H9 (cell line): Measurements from ENCODE around the gene DDC. TPM values are rescaled to one million over a fixed set of nuclear protein-coding genes. Genes with fewer than 3 reads are reported as not detected.

ENCODE experiments used
- DNase-seq: peaks from one replicate; pipeline ENCODE4 v3.0.0-alpha.2; 2017
- H2AFZ ChIP-seq: one replicate; pipeline ENCODE4 v1.6.1; 2013; ENCODE audit warnings: mild to moderate bottlenecking, low read length, control low read depth, moderate library complexity
- H2AK5ac ChIP-seq: 2 replicates; pipeline ENCODE4 v1.6.1; 2013; ENCODE audit warnings: low read length, control low read depth, mixed read lengths; ENCODE audit not compliant: insufficient read length
- H2BK120ac ChIP-seq: one replicate; pipeline ENCODE4 v1.6.1; 2013; ENCODE audit warnings: low read depth, mild to moderate bottlenecking, low read length, control low read depth, inconsistent platforms; ENCODE audit not compliant: poor library complexity, severe bottlenecking
- H2BK12ac ChIP-seq: 2 replicates; pipeline ENCODE4 v1.6.1; 2013; ENCODE audit warnings: low read length, control low read depth, mixed read lengths, low read depth; ENCODE audit not compliant: insufficient read length
- H2BK15ac ChIP-seq: 2 replicates; pipeline ENCODE4 v1.6.1; 2013; ENCODE audit warnings: low read depth, low read length, control low read depth
- H2BK20ac ChIP-seq: one replicate; pipeline ENCODE4 v1.6.1; 2013; ENCODE audit warnings: low read depth, mild to moderate bottlenecking, low read length, control low read depth, inconsistent platforms; ENCODE audit not compliant: poor library complexity, severe bottlenecking
- H2BK5ac ChIP-seq: 2 replicates; pipeline ENCODE4 v1.6.1; 2013; ENCODE audit warnings: low read length, control low read depth, mixed read lengths; ENCODE audit not compliant: insufficient read length
- H3K14ac ChIP-seq: 2 replicates; pipeline ENCODE4 v1.6.1; 2013; ENCODE audit warnings: low read length, control low read depth; ENCODE audit not compliant: insufficient read depth
- H3K18ac ChIP-seq: 2 replicates; pipeline ENCODE4 v1.6.1; 2013; ENCODE audit warnings: low read depth, mild to moderate bottlenecking, mixed read lengths, low read length, control low read depth; ENCODE audit not compliant: insufficient read length
- H3K23ac ChIP-seq: 2 replicates; pipeline ENCODE4 v1.6.1; 2013; ENCODE audit warnings: low read length, control low read depth, mixed read lengths, low read depth; ENCODE audit not compliant: insufficient read length
- H3K23me2 ChIP-seq: 2 replicates; pipeline ENCODE4 v1.6.1; 2013; ENCODE audit warnings: low read depth, mild to moderate bottlenecking, mixed read lengths, low read length, control low read depth; ENCODE audit not compliant: insufficient read length, poor library complexity, severe bottlenecking
- H3K27ac ChIP-seq: 2 replicates; pipeline ENCODE4 v1.5.1; 2013; ENCODE audit warnings: low read length, control low read depth, mixed read lengths, low read depth; ENCODE audit not compliant: insufficient read length
- H3K27me3 ChIP-seq: 2 replicates; pipeline ENCODE4 v1.6.1; 2013; ENCODE audit warnings: low read length, control low read depth, inconsistent platforms; ENCODE audit not compliant: insufficient read depth
- H3K4ac ChIP-seq: 2 replicates; pipeline ENCODE4 v1.6.1; 2013; ENCODE audit warnings: low read depth, mild to moderate bottlenecking, control low read depth, inconsistent platforms, low read length, moderate library complexity
- H3K4me1 ChIP-seq: 2 replicates; pipeline ENCODE4 v1.6.1; 2013; ENCODE audit warnings: low read length, control low read depth, inconsistent platforms; ENCODE audit not compliant: insufficient read depth
- H3K4me2 ChIP-seq: 2 replicates; pipeline ENCODE4 v1.6.1; 2013; ENCODE audit warnings: low read length, control low read depth, mixed read lengths; ENCODE audit not compliant: insufficient read length, insufficient read depth
- H3K56ac ChIP-seq: 2 replicates; pipeline ENCODE4 v1.6.1; 2013; ENCODE audit warnings: low read depth, mild to moderate bottlenecking, mixed read lengths, low read length, control low read depth; ENCODE audit not compliant: insufficient read length
- H3K79me1 ChIP-seq: 2 replicates; pipeline ENCODE4 v1.6.1; 2013; ENCODE audit warnings: low read depth, mild to moderate bottlenecking, moderate library complexity, low read length, control low read depth, inconsistent platforms; ENCODE audit not compliant: insufficient read depth, poor library complexity, severe bottlenecking
- H3K79me2 ChIP-seq: 2 replicates; pipeline ENCODE4 v1.6.1; 2013; ENCODE audit warnings: low read length, control low read depth, inconsistent platforms; ENCODE audit not compliant: insufficient read depth
- H3K9ac ChIP-seq: 2 replicates; pipeline ENCODE4 v1.6.1; 2013; ENCODE audit warnings: low read length, control low read depth, mixed read lengths; ENCODE audit not compliant: insufficient read length; ENCODE audit errors: extremely low read depth
- H3K9me3 ChIP-seq: one replicate; pipeline ENCODE4 v1.6.1; 2013; ENCODE audit warnings: low read depth, low read length, inconsistent platforms; ENCODE audit not compliant: control insufficient read depth
- H3T11ph ChIP-seq: one replicate; pipeline ENCODE4 v1.6.1; 2013; ENCODE audit warnings: mild to moderate bottlenecking, low read length, control low read depth, inconsistent platforms
- H4K20me1 ChIP-seq: one replicate; pipeline ENCODE4 v1.6.1; 2013; ENCODE audit not compliant: control insufficient read depth, insufficient read length, insufficient read depth
- H4K5ac ChIP-seq: 2 replicates; pipeline ENCODE4 v1.6.1; 2013; ENCODE audit warnings: low read depth, mild to moderate bottlenecking, mixed read lengths, low read length, control low read depth; ENCODE audit not compliant: insufficient read length
- H4K8ac ChIP-seq: replicated peaks from 2 replicates; pipeline ENCODE4 v1.6.1; 2013; ENCODE audit warnings: low read length, control low read depth, mixed read lengths, low read depth; ENCODE audit not compliant: insufficient read length
- H4K91ac ChIP-seq: 2 replicates; pipeline ENCODE4 v1.6.1; 2013; ENCODE audit warnings: low read depth, mild to moderate bottlenecking, moderate library complexity, mixed read lengths, low read length, control low read depth; ENCODE audit not compliant: insufficient read length
- H3K27ac Mint-ChIP-seq, 3 experiments: 2 replicates in 2 of 3; 3 replicates in 1 of 3; pipeline ENCODE4 v1.8.0; 2020 to 2021; ENCODE audit warnings: mixed read lengths in 3 of 3, mild to moderate bottlenecking in 1 of 3, moderate library complexity in 1 of 3
- H3K27me3 Mint-ChIP-seq: 2 replicates; pipeline ENCODE4 v1.8.0; 2021; ENCODE audit warnings: low read depth, mild to moderate bottlenecking, moderate library complexity, mixed read lengths
- H3K36me3 Mint-ChIP-seq, 3 experiments: 2 replicates in 2 of 3; 3 replicates in 1 of 3; pipeline ENCODE4 v1.8.0; 2020 to 2021; ENCODE audit warnings: low read depth in 3 of 3, mixed read lengths in 3 of 3; ENCODE audit not compliant: insufficient read depth in 1 of 3
- H3K4me1 Mint-ChIP-seq, 2 experiments: 2 replicates each; pipeline ENCODE4 v1.8.0; 2020; ENCODE audit warnings: mixed read lengths in 2 of 2
- H3K4me3 Mint-ChIP-seq, 2 experiments: 2 replicates in 1 of 2; 3 replicates in 1 of 2; pipeline ENCODE4 v1.8.0; 2020 to 2021; ENCODE audit warnings: mild to moderate bottlenecking in 2 of 2, mixed read lengths in 2 of 2, moderate library complexity in 1 of 2
- H3K9me3 Mint-ChIP-seq, 2 experiments: 2 replicates in 1 of 2; 3 replicates in 1 of 2; pipeline ENCODE4 v1.8.0; 2020; ENCODE audit warnings: mild to moderate bottlenecking in 2 of 2, mixed read lengths in 2 of 2, moderate library complexity in 1 of 2
- WGBS: extraction: QIAGEN DNeasy Blood & Tissue Kit; methylation state at CpG from one replicate; pipeline ENCODE4 v1.1.7; 2013; ENCODE audit warnings: missing lambda C conversion rate, low lambda C conversion rate, mixed read lengths; ENCODE audit not compliant: insufficient read length; ENCODE audit errors: extremely low coverage; 5-methylcytosine and 5-hydroxymethylcytosine counted together
- total RNA-seq: library from RNA; stranded (reverse); gene quantifications from 2 replicates; pipeline ENCODE4 v1.2.1, GENCODE V29; 2021
- TF ChIP-seq, protein P1 (sequence below): fragments of 200-600 bp; sonication (generic); conservative IDR thresholded peaks from 3 replicates; pipeline ENCODE4 v1.8.0; 2021; ENCODE audit warnings: antibody characterized with exemption, mild to moderate bottlenecking

DDC gene
- total RNA-seq, 1 experiment from 2014 or later: not detected

DNA sequence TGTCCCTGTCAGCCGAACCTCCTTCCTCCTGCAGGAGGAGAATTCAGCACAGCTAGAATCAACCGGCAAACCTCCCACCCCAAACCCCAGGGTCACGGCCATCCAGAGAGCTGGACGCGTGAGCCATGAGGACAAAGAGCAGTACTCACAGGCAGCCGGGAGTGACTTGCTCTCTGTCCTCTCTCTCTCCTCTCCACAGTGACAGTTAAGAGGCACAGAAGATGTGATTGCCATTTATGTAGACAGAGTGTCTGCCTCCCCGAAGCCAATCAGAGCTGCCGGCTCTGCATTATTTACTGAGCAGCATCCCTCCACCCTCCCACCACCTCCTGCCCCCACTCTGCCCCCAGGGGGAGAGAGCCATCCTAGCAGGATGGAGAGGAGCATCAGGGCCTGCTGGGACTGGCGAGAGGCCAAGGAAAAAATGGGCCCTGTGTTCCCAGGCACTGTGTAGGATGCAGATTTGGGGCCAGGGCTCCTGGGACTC lies 4.3 kb downstream of the DDC start:
- H3K27me3 ChIP-seq: no peaks in the 10 kb centered on the region
- H3K23ac ChIP-seq: no peak overlapping the region
- no peak overlapping the region for H3K18ac ChIP-seq
- H2BK15ac ChIP-seq: no peak overlapping the region
- no peak overlapping the region for H3K4ac ChIP-seq
- H3K23me2 ChIP-seq: no peaks in the 10 kb centered on the region
- TF ChIP-seq, protein P1, sequence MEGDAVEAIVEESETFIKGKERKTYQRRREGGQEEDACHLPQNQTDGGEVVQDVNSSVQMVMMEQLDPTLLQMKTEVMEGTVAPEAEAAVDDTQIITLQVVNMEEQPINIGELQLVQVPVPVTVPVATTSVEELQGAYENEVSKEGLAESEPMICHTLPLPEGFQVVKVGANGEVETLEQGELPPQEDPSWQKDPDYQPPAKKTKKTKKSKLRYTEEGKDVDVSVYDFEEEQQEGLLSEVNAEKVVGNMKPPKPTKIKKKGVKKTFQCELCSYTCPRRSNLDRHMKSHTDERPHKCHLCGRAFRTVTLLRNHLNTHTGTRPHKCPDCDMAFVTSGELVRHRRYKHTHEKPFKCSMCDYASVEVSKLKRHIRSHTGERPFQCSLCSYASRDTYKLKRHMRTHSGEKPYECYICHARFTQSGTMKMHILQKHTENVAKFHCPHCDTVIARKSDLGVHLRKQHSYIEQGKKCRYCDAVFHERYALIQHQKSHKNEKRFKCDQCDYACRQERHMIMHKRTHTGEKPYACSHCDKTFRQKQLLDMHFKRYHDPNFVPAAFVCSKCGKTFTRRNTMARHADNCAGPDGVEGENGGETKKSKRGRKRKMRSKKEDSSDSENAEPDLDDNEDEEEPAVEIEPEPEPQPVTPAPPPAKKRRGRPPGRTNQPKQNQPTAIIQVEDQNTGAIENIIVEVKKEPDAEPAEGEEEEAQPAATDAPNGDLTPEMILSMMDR: peak; percentile 25; the same call in 1 of the 3 replicates
- no peaks in the 10 kb centered on the region for H3K9me3 ChIP-seq
- no peak overlapping the region for H2BK12ac ChIP-seq
- no peak overlapping the region for H3K27ac ChIP-seq
- H3T11ph ChIP-seq: no peak overlapping the region
- H3K9ac ChIP-seq: no peak overlapping the region
- no peak overlapping the region for H3K14ac ChIP-seq
- peaks cover 3% of the 10 kb centered on the region; the same call in 1 of the 2 replicates for H3K4me1 ChIP-seq
- Mint-ChIP-seq H3K36me3 (no peaks in the 10 kb centered on the region), H3K27me3 (peaks cover 8% of the 10 kb centered on the region), H3K27ac (no peak overlapping the region), H3K4me3 (no peak overlapping the region; a peak in 1 of 5 replicates), H3K4me1 (peaks cover 22 to 32% of the 10 kb centered on the region in 2 experiments), H3K9me3 (no peaks in the 10 kb centered on the region)
- no peak overlapping the region for H2AFZ ChIP-seq
- no peak overlapping the region for H3K56ac ChIP-seq
- no peak for DNase-seq
- H3K4me2 ChIP-seq: no peak overlapping the region
- no peak overlapping the region for H4K91ac ChIP-seq
- H2AK5ac ChIP-seq: no peak overlapping the region
- H4K8ac ChIP-seq: no peak overlapping the region
- H4K20me1 ChIP-seq: no peaks in the 10 kb centered on the region
- no peak overlapping the region for H2BK5ac ChIP-seq
- no peak overlapping the region for H4K5ac ChIP-seq
- H3K79me1 ChIP-seq: no peaks in the 10 kb centered on the region
- no CpG with 5 or more reads among the region's 9 CpGs for WGBS
- no peaks in the 10 kb centered on the region for H3K79me2 ChIP-seq
- no peak overlapping the region for H2BK120ac ChIP-seq
- no peak overlapping the region for H2BK20ac ChIP-seq
